Measurements from ENCODE around the gene CLPTM1L. TPM values are rescaled to one million over a fixed set of nuclear protein-coding genes. Genes with fewer than 3 reads are reported as not detected.

CLPTM1L gene
- total RNA-seq, 4 donors from 2014 or later, result 96.9 to 139 (median 126) TPM

GRCh38 chr5:1383886-1384401, 39.0 kb upstream of the CLPTM1L start:
- DNase-seq (ENCODE audit: extremely low spot score), result no peak
- TF ChIP-seq POLR2A (IDR thresholded peaks at IDR 0.05; ENCODE audit: low read depth) (no peak), POLR2AphosphoS5 (IDR thresholded peaks at IDR 0.05) (no peak), EP300 (IDR thresholded peaks at IDR 0.05) (no peak)
- intact Hi-C loops (cut with DNase I), result no loop called here
- WGBS, result 81% methylated on average over 8 of the region's 8 CpGs
- Histone ChIP-seq H3K36me3 (no peaks in the 10 kb centered on the region), H3K4me1 (peaks cover 15 to 30% (median 28%) of the 10 kb centered on the region in 4 donors), H3K27ac (replicated peaks in 1 of 4) (no peak overlapping the region), H3K9me3 (no peaks in the 10 kb centered on the region), H3K4me3 (no peak overlapping the region), H3K27me3 (peaks cover 0 to 60% (median 5%) of the 10 kb centered on the region in 4 donors)

GRCh38 chr5:1383344-1383743, 38.4 kb upstream of the CLPTM1L start:
- TF ChIP-seq POLR2A (IDR thresholded peaks at IDR 0.05; ENCODE audit: low read depth), result no peak
- no peak for TF ChIP-seq CTCF (IDR thresholded peaks at IDR 0.05)
- TF ChIP-seq POLR2AphosphoS5 (IDR thresholded peaks at IDR 0.05), result no peak
- TF ChIP-seq EP300 (IDR thresholded peaks at IDR 0.05), result no peak
- no peaks in the 10 kb centered on the region for H3K9me3 ChIP-seq
- intact Hi-C loops (cut with DNase I), result no loop called here
- no peak overlapping the region for H3K27ac ChIP-seq (replicated peaks in 1 of 4)
- WGBS, result 81% methylated on average over 11 of the region's 17 CpGs
- H3K4me1 ChIP-seq, result peaks cover 15 to 30% (median 28%) of the 10 kb centered on the region in 4 donors
- H3K27me3 ChIP-seq, result peaks cover 0 to 63% (median 5%) of the 10 kb centered on the region in 4 donors
- no peaks in the 10 kb centered on the region for H3K36me3 ChIP-seq
- H3K4me3 ChIP-seq, result no peak overlapping the region
- DNase-seq (ENCODE audit: extremely low spot score), result no peak

- intact Hi-C loops (cut with DNase I), result no loop called here
- no peaks in the 10 kb centered on the region for H3K9me3 ChIP-seq
- WGBS, result 85% methylated on average over 13 of the region's 18 CpGs
Observed at GRCh38 chr5:1382248-1382700, 37.4 kb upstream of the CLPTM1L start.

GRCh38 chr5:1381370-1382247, 36.7 kb upstream of the CLPTM1L start:
- Histone ChIP-seq H3K27ac (replicated peaks in 1 of 4) (no peak overlapping the region), H3K9me3 (no peaks in the 10 kb centered on the region), H3K27me3 (peaks cover 0 to 57% (median 5%) of the 10 kb centered on the region in 4 donors), H3K36me3 (no peaks in the 10 kb centered on the region), H3K4me1 (peaks cover 13 to 24% (median 23%) of the 10 kb centered on the region in 4 donors), H3K4me3 (no peak overlapping the region)
- DNase-seq (ENCODE audit: extremely low spot score), result no peak
- TF ChIP-seq EP300 (IDR thresholded peaks at IDR 0.05) (no peak), POLR2AphosphoS5 (IDR thresholded peaks at IDR 0.05) (no peak), POLR2A (IDR thresholded peaks at IDR 0.05; ENCODE audit: low read depth) (no peak), CTCF (IDR thresholded peaks at IDR 0.05) (no peak)
- intact Hi-C loops (cut with DNase I), result loop anchor here (2.0 kb wide), 1 partner anchor 263 kb away; no protein-coding TSS in a partner anchor
- WGBS, result 93% methylated on average over 24 of the region's 25 CpGs

More at GRCh38 chr5:1382248-1382700, 37.4 kb upstream of the CLPTM1L start:
- DNase-seq (ENCODE audit: extremely low spot score), result no peak
- Histone ChIP-seq H3K4me1 (peaks cover 15 to 30% (median 28%) of the 10 kb centered on the region in 4 donors), H3K4me3 (no peak overlapping the region), H3K27me3 (peaks cover 0 to 63% (median 5%) of the 10 kb centered on the region in 4 donors), H3K27ac (replicated peaks in 1 of 4) (no peak overlapping the region), H3K36me3 (no peaks in the 10 kb centered on the region)
- TF ChIP-seq EP300 (IDR thresholded peaks at IDR 0.05) (no peak), POLR2A (IDR thresholded peaks at IDR 0.05; ENCODE audit: low read depth) (no peak), POLR2AphosphoS5 (IDR thresholded peaks at IDR 0.05) (no peak), CTCF (IDR thresholded peaks at IDR 0.05) (no peak)

GRCh38 chr5:1380910-1381309, 36.0 kb upstream of the CLPTM1L start:
- WGBS, result 78% methylated on average over 8 of the region's 12 CpGs
- peaks cover 7 to 17% (median 17%) of the 10 kb centered on the region in 4 donors for H3K4me1 ChIP-seq
- H3K27ac ChIP-seq (replicated peaks in 1 of 4), result no peak overlapping the region
- no peak for DNase-seq (ENCODE audit: extremely low spot score)
- intact Hi-C loops (cut with DNase I), result loop anchor here (2.0 kb wide), 1 partner anchor 264 kb away; no protein-coding TSS in a partner anchor
- H3K27me3 ChIP-seq, result peaks cover 0 to 53% (median 5%) of the 10 kb centered on the region in 4 donors
- H3K4me3 ChIP-seq, result peak overlapping the region in 1 of 4 donors; percentile 31
- H3K36me3 ChIP-seq, result no peaks in the 10 kb centered on the region
- no peaks in the 10 kb centered on the region for H3K9me3 ChIP-seq
- TF ChIP-seq CTCF (IDR thresholded peaks at IDR 0.05), result no peak
- no peak for TF ChIP-seq POLR2A (IDR thresholded peaks at IDR 0.05; ENCODE audit: low read depth)
- no peak for TF ChIP-seq EP300 (IDR thresholded peaks at IDR 0.05)
- TF ChIP-seq POLR2AphosphoS5 (IDR thresholded peaks at IDR 0.05), result no peak
